Measurements from ENCODE around the gene FMNL1.

The FMNL1 gene

GRCh38 chr17:45282683-45283644, 61.3 kb downstream of the FMNL1 start:
- DNase-seq (ENCODE audit: low read depth, low spot score): no peak

GRCh38 chr17:45283711-45284110, 62.0 kb downstream of the FMNL1 start:
- no peak for DNase-seq (ENCODE audit: low read depth, low spot score)

- no peak for DNase-seq (ENCODE audit: low read depth, low spot score)
These were observed 62.8 kb downstream of the FMNL1 start for GRCh38 chr17:45284176-45285140.

- no peak for DNase-seq (ENCODE audit: low read depth, low spot score)
These were observed 64.6 kb downstream of the FMNL1 start for GRCh38 chr17:45286286-45286685.

DNA sequence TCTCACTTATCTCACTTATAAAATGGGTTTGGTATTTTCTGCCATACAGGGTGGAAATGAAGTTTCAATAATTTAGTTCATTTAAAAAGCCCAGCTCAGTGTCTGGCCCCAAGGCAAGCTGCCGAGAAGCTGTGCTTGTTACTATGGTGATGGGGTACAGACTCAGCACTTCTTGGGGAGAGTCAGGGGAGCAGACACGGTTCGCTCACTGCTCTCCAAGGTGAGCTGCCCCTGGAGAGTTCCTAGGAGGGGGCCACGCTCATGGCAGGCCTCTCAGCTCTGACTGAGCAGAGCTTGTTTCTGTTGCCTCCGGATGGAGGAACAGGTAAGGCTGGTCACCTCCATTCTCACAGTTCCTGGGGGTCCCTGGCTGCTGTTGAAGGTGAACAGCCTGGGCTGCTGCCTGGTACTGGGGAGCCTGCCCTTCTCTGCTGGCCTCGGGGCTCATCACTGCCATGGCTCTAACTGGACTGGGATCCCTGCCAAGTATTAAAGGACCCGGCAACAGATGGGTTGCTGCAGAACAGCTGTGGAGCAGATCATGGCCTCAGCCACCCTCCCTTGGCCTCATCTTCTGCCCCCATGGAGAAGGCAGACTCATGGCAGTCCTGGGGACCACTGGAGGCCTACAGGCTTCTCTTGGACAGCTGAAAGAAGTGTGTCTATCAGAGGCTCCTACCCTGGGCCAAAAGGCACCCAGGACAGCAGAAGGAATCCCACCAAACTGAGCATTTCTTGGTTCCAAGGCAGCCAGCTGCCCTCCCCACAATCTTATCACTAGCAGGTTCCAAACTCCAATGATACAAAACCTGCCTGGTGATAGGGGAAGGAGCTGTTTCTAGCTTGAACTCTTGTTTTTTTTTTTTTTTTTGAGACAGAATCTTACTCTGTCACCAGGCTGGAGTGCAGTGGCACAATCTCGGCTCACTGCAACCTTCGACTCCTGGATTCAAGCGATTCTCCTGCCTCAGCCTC, 66.1 kb downstream of the FMNL1 start:
- no peak for DNase-seq (ENCODE audit: low read depth, low spot score)

GRCh38 chr17:45288825-45289224, 67.1 kb downstream of the FMNL1 start:
- no peak for DNase-seq (ENCODE audit: low read depth, low spot score)

DNA sequence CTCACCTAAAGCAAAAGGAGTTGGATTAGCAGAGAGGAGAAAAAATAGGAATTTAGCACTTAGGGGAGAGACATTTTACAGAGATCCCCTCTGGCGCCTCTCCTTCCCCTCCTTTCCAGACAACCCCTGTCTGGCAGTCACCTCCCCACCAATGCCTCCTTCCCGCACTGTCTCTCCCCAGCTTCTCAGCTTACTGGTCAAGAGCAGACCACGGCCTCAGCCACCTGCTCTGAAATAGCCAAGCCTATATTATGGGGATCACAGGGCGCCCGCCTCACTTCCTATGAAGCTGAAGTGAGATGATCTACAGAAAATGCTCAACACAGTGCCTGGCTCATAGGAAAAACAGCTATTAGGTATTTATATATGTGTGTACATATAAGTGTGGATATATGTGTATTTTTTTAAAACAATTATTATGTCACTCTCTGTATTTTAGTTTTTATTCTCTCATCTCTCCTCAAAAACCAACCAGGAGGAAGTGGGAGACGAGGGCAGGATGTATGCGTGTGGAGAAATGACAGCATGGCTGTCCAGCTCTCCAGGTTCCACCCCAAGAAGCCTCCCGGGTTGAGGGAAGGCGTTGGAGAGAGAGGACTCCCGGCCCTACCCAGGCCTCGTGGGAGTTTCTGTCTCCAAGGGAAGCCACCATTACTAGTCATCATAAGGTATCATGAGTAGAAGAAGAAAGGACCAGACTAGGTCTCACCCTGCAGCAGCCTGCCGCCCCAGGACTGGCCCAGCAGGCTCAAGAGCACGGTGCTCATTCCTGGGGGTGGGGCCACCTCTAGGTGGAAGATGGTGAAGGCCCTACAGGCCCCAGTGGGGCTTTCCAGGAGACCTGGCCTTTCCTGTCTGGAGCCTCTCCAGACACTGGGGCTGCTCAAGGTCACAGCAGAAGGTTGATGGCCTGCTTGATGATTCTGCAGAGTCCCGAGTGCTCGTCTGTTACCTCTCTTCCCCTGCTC, 67.9 kb downstream of the FMNL1 start:
- DNase-seq (ENCODE audit: low read depth, low spot score): no peak

DNA sequence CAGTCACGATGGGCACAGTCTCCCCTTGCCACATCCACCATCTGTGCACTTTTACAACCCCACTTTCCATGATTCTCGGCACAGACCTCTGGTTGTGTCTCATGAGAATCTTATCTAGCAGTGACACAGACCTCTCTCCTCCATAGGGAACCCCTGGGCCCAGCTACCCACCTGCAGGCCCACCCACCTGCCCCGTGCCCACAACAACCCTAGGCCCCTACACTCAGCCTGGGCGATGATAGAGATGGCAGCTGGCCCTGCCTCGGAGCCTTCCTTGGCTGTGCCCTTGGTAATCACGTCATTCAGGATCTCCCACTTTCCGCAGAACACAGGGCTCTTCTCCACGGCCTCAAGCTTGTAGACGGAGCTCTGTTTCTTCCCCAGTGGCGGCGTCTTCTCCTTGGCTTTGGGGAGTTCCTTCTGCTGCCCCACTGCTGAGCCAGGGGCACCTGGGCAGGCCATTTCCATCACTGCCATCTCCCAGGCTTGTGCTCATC, 68.6 kb downstream of the FMNL1 start:
- no peak for DNase-seq (ENCODE audit: low read depth, low spot score)

DNA sequence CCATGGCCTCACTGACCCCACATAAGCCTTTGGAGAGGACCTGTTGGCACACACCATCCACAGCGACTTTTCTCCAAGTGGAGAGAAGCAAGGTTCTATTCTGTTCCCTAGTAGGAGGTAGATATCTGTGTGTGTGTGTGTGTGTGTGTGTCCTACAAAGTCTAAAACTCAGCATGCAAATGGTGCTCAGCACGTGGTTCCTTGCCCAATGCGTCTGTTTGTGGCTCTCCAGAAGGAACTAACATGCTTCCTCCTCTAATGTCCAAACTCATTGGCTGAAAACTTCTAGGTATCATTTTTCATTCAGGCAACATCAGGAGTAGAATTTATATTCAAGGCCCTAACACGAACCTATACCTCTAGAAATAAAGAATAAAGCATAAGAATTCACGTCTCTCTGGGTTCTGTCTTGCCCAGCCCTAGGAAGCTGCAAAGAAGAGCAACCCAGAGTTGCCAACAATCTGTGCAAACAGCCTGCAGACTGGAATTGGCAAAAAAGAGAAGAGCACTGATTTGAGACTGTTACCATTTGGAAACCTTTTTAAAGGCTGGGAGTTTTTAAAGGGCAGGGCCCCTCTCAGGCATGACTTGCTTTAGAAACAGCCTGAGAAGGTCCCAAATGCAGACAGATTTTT, 69.6 kb downstream of the FMNL1 start:
- no peak for DNase-seq (ENCODE audit: low read depth, low spot score)

DNA sequence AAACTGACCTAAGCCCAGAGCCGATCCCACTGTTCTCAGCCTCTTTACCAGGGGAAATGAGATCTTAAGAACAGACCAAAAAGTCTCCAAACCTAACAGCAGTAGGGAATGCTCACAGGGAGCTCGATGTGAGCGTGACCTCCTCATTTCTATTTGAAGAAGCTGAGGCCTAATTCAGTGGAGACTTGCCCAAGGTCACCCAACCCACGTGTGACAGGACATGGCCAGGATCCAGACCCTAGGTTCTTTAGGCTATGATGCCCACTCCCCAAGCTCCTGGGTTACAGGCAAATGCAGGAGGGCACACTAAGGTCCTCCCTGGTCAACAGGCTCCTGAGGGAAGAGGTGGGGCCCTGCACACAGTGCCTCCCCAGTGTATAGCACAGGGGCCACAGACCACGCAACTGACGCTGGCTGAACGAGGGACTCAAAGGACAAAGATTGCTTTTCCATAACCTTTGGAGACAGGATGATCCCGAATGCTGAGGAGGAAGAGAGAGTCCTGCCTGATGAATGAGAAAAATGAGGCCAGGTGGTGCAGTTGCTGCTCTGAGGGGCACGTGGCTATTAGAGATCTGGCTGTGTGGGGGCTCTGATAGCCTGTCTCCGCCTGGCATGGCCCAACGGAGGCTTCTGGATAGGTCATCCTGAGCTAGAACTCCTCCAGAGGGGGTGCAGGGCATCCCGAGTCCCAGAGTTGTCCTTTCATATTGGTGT, 71.2 kb downstream of the FMNL1 start:
- DNase-seq (ENCODE audit: low read depth, low spot score): no peak

DNA sequence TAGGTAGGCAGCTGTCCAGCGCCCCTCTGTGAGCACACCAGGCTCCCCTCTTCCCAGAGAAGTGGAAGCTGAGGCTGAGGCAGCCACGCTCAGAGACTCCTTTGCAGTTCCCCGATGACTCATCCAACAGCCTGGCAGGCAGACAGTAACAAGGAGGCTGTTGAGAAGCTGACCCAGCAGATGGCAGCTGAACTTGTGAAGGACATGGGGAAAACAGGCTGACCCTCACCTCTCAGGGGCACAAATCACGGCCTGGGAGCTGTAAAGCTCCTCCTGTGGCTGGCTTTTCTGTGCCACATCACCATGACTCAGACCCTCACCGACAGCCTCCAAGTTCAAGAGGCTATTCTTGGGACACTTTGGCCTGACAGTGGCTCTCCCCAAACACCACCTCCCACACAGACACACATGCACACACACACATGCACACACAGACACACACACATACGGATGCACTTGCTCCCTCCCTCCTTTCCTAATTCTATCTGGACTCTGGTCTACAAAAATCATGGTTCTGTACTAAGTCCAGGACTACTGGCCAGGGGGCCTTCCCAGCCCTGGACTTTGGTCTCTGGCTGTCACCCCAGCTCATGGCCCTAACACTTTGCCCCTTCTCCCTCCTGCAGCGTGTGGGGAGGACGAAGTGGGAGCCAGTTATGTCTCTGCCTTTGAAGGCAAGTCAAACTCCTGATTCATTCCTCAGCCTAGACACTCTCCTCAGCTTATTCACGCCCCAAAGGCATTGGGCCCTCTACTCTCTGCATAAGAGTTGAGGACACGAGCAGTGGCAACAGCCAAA, 71.9 kb downstream of the FMNL1 start:
- DNase-seq (ENCODE audit: low read depth, low spot score): no peak

DNA sequence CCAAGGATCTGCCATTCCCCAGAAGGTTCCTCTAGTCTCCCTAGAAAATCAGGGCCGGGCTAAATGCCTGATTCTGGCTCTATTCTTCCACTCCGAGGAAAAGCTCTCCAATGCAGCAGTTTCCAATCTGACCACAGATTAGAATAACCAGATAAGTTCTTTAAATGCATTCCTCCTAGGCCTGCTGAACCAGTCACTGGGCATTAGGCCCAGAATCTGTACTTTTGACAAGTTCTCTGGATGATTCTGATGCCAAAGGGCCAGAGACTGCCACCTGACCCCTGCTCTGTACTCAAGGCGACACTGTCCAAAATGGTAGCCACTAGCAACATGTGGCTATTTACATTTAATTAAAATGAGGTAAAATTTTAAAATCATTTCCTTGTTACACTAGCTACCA, 72.8 kb downstream of the FMNL1 start:
- DNase-seq (ENCODE audit: low read depth, low spot score): no peak

DNA sequence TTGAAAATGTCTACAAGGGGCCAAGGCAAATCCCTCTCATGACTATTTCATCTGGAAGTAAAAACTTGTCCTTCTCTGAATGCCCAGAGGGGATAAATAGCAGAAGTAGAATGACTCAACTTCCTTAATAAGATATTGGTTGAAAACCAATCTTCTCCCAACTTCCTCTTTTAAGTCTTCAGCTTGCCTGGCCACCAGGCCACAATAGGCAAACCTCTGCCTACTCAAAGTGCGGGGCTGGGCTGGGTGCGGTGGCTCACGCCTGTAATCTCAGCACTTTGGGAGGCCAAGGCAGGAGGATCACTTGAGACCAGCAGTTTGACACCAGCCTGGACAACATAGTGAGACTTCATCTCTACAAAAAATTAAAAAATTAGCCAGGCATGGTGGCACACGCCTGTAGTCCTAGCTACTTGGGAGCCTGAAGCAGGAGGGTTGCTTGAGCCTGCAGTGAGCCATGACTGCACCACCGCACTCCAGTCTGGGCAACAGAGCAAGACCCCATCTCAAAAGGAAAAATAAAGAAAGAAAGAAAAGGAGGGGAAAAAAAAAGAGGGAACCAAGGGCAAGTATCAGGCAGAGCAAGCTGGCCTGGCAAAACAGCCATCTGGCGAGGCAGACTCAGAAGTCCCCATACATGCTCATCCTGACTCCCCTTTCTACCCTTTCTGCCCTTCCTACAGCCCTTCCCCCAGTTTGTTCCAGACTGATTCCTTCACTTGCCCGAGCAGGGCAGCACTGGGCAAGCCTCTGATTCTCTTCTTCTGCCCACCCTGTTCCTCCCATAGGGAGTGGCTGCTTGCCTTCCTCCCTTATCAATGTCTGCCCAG, 74.5 kb downstream of the FMNL1 start:
- DNase-seq (ENCODE audit: low read depth, low spot score): no peak

GRCh38 chr17:45296833-45297124, 75.1 kb downstream of the FMNL1 start:
- no peak for DNase-seq (ENCODE audit: low read depth, low spot score)

All from activated naive CD8-positive, alpha-beta T cell treated with anti-CD3 and anti-CD28 coated beads, Interleukin-2, amount 50 U/mL, for 16 hours (primary cell).